GM19455 (cell line): ENCODE data around the gene CAST.

Experiments
- ATAC-seq: cut with Tn5 transposase; IDR thresholded peaks from one replicate; pipeline ENCODE4 v1.9.1; 2021; ENCODE audit not compliant: unreplicated experiment

The CAST gene

DNA sequence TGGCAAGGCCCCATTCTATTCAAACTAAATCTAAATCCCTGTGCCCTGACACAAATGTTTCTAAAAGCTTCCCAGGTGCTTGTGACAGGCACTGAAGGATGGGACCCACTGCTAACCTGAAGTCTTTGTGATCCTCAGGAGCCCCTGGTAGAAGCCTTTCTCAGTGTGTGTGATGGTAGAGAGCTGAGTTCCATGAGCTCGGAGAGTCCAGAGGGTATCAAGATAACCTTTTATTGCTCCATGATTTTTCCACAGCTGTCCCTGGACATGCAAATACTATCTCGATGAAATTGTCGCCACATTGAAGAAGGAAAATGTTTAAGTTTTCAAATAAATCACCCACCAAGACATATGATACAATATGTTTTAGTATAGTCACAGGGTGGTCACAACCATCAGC, 7.7 kb downstream of the CAST start:
- no peak for ATAC-seq

- no peak for ATAC-seq
Observed at GRCh38 chr5:96671441-96671840, 9.3 kb downstream of the CAST start.

DNA sequence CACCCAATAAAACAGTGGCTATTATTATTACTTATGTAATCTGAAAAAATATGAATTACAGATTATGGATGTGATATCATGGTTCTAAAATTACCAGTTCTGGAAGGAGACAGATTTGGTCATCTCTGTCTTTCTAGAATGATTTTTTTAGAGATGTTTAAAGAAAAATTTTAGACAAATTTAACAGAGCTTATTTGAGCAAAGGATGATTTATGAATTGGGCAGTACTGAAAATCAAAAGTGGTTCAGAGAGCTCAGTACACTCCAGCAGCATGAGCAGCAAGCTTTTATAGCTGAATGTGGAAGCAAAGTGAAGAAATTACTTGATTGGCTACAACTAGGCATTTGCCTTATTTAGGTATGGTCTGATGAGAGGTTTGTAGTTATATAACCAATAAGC, 11.0 kb downstream of the CAST start:
- ATAC-seq, result no peak

DNA sequence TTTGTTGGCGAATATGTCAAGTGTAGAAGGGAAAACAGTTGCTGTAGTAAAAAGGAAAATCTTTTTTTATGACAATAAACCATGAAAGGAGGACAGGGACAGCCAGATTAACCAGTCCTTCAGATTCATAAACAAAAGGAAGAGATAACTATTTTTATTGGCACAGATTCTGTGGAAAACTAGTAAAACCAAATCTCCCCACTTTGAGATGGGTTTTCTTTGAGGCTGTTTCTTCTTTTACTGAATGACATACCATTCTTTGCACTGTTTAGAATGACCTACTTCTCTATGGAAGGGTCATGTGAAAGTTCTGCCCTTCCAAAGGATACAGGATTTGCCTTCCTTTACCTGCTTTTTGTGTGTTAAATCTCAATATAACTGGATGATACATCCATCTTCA, 13.7 kb downstream of the CAST start:
- ATAC-seq, result no peak

GRCh38 chr5:96677496-96677895, 15.3 kb downstream of the CAST start:
- ATAC-seq, result no peak

DNA sequence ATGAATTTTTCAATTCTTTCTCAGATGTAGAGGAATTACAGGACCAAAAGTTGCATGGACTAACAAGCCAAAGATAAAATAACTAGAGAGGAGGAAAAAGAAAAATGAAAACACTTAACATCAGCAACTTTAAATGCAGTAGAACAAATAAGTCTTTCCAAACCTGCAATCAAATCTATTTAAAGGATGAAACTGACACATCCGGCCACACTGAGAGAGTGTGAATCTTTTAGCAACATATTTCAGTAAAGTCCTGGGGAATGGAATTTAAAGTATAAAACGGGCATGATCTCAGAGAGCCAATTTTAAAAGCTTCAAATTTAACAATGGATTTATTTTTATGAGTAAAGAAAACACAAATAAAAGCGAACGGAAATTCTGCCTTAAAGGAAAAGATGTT, 17.1 kb downstream of the CAST start:
- ATAC-seq, result no peak

- ATAC-seq, result no peak
Observed at GRCh38 chr5:96680759-96681470, 18.7 kb downstream of the CAST start.

DNA sequence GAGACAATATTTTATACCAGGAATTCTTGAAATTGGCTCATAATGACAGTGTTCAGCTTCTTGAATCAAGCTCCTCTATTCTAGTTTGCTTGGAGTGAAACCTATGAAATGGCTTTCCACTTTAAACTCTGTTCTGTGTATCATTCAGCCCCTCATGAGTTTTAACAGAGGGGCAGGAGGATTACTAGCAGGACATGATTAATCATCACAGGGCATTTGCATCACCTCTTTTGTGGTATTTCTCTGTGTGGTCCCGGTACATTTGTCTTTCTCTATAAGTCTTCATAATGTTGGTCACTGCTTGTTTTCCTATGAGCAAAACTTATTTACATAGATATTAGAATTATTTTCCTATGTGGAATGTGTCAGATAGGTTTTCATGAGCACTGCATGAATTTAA, 21.2 kb downstream of the CAST start:
- no peak for ATAC-seq

DNA sequence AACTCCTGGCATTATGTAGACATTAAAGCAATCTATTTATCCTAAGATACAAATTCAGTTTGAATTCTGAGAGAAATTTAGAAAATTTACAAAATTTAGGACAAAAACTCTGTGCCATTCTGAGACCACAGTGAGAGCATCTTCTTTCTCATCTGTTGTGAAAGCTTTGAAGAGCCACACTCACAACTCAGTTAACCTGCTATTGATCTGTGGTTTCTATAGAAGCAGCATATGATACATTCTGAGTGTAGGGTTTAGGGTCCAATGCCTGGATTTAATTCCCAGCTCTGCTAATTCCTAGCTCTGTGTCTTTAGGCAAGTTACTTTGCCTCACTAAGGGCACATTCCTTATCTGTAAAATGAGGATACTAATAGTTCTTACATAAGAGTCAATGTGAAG, 21.6 kb downstream of the CAST start:
- no peak for ATAC-seq

DNA sequence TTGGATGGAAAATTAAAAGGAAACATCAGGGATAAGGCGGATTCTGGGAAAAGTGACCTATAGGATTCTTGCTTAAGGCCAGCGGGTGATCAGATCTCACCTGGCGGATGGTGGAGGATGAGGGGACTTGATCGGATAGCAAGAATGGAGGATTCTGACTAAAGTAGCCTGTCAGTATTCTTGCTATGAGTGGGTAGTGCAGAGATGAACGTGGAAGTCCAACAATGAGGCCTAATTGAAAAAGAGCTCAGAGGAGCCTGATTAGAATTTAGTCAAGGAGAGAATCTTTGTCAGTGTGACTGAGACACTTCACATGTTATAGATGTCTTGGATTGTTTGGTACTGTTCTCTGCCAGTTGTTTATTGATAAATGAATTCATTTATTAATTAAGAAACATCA, 24.9 kb downstream of the CAST start:
- ATAC-seq, result no peak

DNA sequence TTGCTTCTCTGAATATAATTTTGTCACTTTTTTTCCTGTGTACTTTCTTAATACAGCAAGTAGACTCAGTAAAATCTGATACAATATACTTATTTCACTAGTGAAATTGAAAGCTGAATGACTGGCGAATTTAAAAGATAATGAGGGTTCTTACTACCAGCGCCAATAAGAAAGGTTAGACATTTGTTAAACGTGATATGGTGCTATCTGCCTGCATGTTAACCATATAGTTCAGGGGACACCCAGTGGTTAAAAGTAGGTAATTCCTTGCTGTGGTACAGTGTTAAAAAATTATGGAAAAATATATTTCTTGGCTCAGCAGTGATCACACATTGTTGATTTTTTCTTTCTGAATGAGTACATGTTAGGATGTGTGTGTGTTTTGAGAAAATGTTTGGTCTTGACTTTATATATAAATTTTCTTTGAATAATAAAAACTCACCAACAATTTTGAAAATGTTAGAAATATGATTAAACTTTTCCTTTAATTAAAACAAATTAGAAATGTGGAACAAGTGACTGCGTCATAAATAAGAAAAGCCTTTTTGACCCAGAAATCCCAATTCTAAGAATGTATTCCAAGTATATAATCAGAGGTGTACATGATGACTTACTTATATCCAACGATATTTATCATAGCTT, 25.8 kb downstream of the CAST start:
- peak; percentile 72 for ATAC-seq

- no peak for ATAC-seq
Observed at GRCh38 chr5:96690861-96691260, 28.7 kb downstream of the CAST start.

DNA sequence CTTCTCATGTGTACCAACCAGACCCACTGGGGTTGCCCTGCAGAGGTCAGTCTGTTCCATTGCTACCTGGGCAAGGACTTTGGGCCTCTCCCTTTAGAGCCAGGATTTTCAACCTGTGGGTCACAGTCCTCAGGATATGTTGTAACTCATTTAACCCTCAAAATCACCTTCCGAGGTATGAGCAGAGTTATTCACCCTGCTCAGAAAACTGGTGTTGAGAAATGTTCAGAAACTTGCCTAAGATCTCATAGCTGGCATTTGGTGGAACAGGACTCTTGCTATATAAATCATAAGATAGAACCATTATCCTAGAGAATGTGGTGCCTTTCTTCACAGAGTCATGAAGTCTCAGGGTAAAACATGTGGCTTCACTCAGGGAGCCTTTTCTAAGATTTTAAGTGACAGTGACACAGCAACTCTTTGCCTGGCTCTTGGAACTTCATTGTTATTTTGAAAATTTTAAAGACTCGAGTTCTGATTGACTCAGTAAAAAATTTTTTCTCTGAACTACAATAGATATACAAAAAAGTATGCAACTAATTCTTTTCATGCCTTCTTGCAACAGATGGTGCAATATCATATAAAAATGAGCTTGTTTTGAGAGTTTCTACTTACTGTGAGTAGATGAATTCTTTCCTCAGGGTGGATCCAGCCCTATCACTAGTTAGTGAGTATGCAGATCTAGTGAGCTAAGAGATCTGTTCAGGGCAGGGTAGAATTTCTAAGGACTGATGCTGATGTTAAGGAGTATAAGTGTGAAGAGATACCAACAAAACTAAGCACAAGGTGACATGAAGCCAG, 29.5 kb downstream of the CAST start:
- no peak for ATAC-seq

GRCh38 chr5:96692441-96692840, 30.3 kb downstream of the CAST start:
- ATAC-seq, result no peak

- ATAC-seq, result no peak
Observed at GRCh38 chr5:96699186-96699820, 37.1 kb downstream of the CAST start.

- peak; percentile 48 for ATAC-seq
Observed at GRCh38 chr5:96702503-96703383, 40.6 kb downstream of the CAST start.

GRCh38 chr5:96703384-96703920, 41.3 kb downstream of the CAST start:
- peak; percentile 87 for ATAC-seq

- ATAC-seq, result no peak
Observed at GRCh38 chr5:96703995-96704394, 41.8 kb downstream of the CAST start.

DNA sequence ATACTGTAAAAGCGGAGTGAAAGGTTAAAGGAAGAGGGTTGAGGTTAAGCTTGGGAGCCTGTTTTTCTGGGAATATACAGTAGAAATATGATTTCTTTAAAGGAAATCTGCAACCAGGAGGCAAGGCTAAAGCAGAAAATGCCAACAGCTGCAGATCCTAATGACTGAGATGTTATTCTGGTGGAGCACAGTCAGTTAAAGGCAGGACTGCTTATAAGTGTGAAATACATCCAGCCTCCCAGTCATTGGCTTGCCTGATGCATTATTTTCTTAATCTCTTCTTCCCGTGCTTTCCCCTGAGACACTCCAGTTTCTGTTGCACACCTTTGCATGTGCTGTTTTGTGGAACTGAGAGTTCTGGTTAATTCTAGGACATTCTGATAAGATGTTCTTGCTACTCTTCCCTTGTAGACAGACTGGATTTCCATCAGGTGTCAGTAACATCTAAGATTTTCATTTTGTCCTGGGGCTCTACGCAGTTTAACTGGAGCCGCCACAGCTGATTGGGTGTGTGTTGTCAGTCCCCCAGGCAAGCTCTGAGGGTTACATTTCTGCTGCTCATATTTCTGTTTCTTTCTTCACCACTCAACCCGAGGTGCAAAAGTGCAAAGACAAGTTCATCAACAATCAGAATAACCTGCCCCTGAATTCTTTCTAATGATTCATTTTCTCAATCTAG, 44.4 kb downstream of the CAST start:
- ATAC-seq, result no peak

GRCh38 chr5:96708600-96708999, 46.4 kb downstream of the CAST start:
- ATAC-seq, result no peak
